ENCODE measurements around the gene TCTA.

TCTA gene

DNA sequence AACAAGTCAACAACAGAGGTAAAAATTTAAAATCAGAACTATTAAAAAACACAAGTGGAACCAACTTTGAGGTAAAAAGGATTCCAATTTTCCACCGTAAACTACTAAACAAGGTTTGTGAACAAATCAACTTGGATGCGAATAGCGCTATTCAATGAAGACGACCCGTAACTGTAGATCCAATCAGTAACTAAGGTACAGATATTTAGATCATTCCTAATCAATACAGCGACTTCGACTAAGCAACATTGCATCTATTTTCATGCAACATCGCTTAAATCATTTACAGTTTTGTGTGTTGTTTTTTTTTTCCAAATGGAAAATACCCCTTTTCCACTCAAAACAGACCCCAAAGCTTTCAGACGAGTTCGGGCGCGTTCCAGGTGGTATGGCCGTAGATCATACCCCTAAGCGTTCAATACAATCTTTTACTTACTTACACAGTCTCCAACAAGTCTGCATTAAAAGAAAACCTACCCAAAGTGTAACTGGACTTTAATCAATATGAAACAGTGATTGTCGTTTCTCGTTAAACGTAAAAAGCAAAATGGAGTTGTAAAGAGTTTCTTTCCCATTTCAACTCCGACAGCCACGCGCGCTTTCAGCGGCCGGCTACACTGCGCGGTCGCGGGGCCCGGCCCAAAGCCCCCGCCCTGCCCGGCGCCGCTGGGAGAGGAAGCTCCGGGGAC, 1.2 kb upstream of the TCTA start:
- no peak for DNase-seq (ENCODE audit: low read depth)

DNA sequence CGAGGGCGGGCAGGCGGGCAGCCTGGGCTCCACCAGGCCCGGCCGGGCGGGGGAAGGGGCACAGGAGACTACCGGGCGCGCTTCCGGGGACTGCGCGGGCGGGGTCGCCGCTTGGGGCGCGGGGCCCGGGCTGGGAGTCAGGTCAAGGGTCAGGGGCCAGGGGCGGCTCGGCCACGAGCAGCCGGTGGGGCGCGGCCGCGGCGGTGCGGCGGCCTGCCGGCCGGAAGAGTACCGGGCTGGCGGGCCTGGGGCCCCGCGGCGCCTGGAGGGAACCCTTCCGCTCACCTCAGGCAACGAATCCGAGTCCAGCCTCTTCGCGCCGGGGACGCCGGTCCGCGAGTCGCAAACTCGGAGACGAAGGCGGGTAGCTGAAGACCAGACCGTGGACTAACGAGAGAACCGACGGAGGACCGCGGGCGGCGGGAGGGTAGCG, 672 bp upstream of the TCTA start:
- no peak for DNase-seq (ENCODE audit: low read depth)

DNA sequence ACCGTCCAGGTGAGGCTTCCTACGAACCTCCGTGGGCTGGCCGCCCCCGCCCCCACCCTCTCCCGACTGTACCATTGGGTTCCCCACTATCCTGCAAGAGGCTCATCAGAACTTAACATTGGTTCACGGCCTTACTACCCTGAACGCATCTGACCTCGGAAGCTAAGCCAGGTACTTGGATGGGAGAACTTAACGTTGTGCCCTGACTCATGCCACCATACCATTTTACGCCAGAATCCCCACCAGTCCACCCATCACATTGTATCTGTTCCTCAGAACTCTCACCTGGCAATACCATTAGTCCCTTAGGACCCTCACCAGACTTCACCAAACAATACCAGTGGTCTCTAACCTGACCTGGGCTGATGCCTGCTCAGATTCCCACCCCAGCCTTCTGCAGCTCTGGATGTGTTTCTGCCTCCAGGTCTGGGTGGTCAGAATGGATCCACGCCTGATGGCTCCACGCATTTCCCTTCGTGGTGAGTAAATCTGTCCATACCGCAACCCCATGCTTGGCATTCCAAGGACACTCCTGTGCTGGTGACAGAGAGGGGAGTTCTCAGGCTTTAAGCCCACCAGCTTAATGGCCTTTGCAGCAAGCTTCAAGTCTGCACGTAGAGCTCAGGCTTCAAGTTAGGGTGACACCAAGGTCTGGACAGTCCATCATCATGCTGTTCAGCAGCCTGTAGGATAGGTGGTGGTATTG, 562 bp downstream of the TCTA start:
- DNase-seq (ENCODE audit: low read depth): no peak

DNA sequence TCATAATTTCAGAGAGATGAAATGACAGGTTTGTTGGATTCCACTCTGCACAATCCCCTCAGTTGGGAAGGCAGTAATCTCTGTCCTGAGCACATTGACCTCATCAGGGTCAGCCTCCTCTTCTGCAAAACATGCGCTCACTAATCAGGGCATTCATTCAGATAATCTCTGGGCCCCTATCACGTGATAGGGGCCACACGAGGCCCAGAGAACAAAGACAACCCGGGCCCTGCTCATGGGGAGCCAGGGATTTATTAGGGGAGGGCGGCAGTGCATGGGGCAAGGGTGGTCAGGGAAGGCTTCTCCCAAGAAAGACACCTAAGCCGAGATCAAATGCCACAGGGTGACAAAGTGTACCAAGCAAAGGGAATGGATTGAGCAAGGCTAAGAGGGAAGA, 1.1 kb downstream of the TCTA start:
- DNase-seq (ENCODE audit: low read depth): no peak

DNA sequence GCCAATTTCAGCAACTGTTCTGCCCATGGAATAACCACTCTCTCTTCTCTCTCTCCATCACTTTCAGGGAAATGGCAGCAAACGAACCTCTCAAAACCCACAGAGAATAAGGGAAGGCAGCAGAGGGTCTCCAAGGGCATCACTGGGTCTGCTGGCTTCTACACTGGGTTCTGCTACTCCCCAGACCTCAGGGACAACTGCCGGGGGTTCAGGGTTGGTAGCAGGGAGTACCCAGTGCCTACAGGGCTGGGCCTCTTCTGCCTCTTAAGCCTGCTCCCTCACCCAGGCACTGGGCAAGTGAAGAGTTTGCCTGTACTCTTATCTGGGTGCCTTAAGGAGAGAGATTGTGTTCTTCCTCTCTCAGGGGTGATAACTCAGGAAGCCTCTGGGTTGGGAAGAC, 2.5 kb downstream of the TCTA start:
- no peak for DNase-seq (ENCODE audit: low read depth)

DNA sequence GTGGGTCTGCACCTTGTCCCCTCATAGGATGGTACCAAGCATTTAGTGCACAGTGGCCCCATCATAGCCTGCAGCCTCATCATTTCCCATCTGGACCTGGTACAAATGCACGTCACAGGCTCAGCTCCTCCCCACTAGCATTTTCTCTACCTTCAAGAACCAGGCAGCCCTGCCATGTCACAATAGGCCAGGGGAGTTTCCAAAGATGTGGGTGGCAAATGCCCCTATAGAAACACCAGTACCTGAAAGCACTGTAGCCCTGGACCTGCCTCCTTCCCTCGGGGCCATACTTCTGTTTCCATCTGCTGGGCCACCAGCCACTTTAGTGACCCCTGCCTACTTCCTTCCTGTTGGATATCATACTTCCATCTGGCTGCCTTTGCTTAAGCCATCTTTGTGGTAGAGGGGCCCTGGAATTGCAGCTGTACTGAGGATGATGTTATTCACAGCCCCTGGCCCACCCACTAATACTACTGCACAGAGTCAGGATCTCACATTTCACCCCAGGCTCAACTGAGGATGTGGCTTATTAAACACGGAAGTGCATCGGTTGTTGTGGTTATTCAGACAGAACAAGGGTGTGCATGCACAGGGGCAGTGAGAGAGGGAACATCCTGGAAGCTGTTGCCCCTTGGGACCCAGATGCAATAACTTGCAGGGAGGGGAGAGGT, 3.8 kb downstream of the TCTA start:
- DNase-seq (ENCODE audit: low read depth): no peak

DNA sequence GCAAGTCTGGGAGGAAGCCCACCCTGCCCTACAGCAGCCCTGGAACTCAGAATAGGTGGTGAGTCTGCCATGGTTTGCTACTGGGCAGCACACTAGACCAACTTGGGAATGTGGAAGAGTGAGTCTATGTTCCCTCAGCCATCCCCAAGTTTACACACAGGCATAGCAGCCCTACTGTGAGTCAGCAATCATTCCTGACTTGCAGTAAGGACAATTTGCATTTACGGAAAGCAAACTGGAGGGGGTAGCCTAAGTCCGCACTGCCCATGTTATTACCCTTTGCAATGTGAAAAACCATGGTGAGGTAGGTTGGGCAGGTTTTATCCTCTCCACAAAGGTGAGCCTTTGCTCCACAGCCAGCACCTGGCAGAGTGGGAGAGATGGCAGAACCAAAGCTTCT, 4.6 kb downstream of the TCTA start:
- DNase-seq (ENCODE audit: low read depth): no peak

DNA sequence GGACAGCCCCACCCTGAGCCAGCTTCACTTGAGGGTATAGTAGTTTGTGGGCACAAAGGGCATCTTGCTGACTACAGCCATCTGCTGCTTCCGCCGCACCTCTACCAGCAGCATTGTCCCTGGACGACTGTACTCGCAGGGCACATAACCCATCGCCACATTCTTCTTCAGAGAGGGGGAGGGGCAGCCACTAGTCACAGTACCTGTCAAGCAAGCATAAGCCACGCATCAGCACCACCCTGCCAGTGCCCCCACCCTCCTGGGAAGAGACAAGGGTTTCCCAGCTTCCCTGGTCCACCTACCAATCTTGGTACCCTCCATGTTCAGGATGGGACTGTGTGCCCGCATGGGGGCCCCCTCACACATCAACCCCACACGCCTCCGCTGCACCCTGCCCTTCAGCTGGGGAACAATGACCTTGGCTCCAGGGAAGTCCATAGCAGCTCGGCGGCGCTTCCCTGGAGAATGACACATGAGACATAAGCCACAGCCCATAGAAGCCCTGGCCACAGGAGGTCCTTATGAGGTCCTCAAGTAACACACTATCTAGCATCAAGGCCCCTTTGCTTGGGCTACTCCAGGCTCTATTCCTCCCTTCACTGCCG, 5.4 kb downstream of the TCTA start:
- DNase-seq (ENCODE audit: low read depth): no peak

DNA sequence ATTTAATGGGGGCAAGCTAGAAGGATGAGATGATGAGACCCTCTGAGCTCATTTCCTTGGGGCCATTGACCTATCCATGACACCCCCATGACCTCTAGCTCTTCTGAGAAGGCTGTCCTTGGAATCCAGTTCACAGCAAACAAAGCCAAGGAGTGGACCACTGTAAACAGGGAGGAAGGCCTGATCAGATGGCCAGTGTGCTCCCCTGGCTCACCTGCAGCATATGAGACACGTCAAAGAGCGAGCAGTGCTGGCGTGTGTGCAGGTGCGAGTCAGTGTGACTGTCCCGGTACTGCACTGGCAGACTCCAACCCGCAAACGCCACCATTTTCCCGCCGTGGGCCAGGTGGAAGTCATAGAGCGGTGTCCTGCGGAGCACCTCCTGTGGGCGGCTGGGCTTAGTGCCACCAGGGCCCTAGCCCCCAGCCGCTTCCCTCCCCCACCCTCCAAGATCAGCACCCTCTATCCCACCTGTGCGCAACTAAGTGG, 9.7 kb downstream of the TCTA start:
- no peak for DNase-seq (ENCODE audit: low read depth)

DNA sequence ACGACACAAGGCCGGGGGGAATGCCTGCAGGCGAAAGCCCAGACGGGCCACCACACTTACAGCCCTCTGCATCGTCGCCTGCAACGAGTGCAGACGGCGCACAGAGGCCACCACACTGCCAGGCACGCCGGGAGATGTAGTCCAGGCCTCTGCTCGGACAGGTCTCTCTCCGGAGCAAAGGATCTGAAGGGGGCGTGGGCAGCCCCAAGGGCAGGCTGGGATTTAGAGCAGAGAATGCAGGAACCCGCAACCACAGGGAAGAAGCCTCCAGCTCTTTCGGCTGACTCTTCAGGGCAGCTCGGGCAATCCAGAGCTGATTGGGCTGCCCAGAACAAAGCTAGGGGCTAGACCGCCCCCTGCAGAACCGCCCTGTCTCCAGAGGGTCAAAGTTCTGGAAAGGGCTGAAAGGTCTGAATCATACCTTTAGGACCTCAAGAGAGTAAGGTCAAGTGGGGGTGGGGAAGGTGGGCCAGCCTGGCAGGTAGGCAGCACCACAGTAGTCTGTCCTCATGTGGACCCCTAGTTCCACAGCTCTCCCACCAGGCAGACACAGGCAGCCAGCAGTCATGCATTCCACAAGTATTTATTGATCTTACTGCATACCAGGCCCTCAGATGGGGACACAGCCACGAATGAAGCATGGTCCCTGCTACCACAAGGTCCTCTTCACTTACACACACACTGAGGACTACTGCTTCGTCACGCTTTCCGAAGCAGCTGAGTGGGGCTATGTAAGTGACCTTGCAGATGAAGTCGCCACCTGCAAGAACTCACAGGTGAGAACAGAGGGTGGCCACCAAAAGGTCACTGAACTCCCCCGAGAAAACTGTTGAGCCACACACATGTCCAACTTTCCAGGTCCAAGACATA, 10.4 kb downstream of the TCTA start, which contains the start of gene AMT:
Gene AMT, minus strand, starts transcription at position 95 of the 870 bp plus-strand sequence. Its CDS starts 23 bp downstream, at position 72.
- no peak for DNase-seq (ENCODE audit: low read depth)

DNA sequence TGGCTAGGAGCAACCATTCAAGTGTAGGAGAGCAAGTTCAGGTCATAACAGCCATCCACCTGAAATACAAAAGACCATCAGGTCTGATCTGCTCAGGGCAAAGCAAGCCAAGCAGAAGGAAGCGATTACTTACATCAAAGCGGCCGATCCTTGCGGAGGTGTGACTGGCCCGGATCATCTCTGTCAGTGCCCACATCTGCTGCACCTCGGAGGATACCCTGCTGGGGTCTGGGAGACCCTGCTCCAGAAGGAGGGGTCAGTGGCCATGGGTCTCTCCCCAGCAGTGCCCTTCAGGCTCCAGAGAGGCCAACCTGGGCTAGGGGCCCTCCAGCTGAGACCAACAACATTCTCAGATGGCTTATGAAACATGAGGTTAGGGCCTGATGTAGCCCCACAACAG, 12.6 kb downstream of the TCTA start:
- no peak for DNase-seq (ENCODE audit: low read depth)

DNA sequence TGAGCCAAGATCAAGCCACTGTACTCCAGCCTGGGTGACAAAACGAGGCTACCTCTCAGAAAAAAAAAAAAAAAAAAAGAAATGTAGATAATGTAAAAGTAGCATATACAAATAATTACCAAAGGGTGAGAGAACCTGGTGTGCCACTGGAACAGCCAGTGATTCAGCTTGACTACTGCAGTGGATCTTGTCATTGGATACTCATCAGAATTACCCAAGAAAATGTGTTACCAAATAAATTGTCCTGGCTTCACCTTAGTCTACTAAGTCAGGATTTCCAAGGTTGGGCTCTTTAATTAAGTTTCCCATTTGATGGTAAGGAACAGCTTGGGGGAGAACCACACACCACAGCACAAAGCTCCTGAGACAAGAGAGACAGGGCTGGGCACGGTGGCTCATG, 15.4 kb downstream of the TCTA start:
- no peak for DNase-seq (ENCODE audit: low read depth)

DNA sequence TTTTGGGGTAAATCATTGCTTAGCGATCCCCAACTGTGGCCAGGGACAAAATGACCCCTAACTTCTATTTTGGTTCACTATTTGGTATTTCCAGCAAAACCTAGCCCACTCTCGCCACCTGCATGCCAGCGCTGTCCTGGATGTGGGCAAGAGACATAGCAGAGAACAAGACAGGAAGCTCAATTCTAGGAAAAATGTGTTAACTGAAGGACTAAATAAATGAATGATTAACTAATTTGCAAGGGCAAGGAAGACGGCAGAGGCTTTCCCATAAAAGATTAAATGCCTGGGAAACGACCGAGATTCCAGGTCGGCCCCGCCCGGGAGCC, 16.5 kb downstream of the TCTA start:
- DNase-seq (ENCODE audit: low read depth): no peak

DNA sequence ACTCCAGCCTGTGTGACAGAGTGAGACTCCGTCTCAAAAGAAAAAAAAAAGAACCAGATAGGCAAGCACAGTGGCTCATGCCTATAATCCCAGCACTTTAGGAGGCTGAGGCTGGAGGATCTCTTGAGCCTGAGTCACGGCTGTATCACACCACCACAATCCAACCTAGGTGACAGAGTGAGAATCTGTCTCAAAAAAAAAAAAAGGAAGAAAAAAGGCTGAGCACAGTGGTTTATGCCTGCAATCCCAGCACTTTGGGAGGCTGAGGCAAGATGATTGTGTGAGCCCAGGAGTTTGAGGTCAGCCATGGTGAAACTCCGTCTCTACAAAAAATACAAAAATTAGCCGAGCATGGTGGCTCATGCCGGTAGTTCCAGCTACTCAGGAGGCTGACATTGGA, 22.5 kb downstream of the TCTA start:
- no peak for DNase-seq (ENCODE audit: low read depth)

DNA sequence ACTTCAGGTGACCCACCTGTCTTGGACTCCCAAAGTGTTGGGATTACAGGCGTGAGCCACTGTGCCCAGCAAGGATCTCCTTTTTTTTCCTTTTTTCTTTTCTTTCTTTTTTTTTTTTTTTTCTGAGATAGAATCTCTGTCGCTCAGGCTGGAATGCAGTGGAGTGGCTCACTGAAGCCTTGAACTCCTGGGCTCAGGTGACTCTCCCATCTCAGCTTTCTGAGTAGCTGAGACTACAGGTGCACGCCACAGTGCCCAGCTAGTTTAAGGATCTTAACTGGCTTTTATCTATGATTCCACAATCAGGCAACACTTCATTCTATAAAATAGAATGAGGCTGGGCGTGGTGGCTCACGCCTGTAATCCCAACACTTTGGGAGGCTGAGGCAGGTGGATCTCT, 33.2 kb downstream of the TCTA start:
- DNase-seq (ENCODE audit: low read depth): no peak

DNA sequence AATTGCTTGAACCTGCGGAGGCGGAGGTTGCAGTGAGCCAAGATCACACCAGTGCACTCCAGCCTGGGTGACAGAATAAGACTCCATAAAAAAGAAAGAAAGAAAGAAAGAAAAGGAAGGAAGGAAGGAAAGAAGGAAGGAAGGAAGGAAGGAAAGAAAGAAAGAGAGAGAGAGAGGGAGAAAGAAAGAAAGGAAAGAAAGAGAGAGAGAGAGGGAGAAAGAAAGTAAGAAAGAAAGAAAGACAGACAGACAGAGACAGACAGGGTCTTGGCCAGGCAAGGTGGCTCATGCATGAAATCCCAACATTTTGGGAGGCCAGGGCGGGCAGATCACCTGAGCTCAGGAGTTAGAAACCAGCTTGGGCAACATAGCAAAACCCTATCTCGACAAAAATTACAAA, 41.4 kb downstream of the TCTA start:
- no peak for DNase-seq (ENCODE audit: low read depth)

DNA sequence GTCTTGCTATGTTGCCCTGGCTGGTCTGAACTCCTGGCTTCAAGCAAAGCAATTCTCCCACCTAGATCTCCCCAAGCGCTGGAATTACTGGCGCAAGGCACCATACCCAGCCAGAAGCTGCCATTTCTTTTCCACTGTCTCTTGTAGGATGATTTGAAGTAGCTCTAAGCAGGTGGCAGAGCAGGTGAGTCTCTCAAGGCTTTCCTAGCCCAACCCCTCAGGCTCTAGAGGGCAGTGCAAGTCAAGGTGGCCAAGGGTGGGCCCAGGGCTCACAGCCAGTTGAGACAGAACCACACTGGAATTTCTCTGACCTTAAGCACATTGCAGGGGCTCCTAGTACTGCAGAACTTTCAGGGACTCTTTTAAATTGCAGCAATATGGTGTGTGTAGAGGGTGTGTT, 42.2 kb downstream of the TCTA start:
- DNase-seq (ENCODE audit: low read depth): no peak

DNA sequence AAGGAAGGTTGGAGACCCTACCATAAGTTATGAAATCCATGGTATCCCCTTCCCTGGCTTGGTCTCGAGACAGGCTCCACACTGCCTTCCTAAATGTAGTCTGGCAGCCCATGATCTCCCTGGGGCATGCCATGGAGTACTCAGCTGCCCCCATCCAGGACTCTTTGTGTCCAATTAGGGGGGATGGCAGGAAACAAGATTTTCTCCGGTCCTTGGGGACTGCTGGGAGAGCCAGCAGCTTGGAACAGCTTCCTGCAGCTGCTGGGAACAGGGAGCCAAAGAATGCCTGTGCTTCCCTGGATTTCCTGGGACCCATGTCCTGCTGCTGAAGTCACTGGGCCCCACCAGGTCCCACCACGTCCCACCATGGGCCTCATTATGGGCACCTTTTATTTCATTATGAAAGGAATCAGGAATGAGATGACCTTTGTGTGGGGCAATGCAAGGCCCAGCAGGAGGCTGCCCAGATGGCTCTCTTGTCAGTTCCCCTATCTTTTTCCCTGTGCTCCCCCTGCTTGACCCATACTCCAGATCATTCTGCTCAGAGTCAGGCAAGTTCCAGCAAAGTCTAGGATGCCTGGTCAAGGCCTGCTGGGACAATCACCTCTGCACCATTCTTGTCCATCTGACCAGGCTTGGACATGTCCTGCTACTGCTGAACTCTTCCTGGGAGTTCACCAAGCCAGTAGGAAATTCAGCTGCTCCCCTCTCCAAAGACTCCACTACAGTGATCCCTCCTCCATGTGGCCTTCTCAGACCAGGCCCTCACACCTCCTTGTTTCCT, 42.9 kb downstream of the TCTA start:
- no peak for DNase-seq (ENCODE audit: low read depth)

DNA sequence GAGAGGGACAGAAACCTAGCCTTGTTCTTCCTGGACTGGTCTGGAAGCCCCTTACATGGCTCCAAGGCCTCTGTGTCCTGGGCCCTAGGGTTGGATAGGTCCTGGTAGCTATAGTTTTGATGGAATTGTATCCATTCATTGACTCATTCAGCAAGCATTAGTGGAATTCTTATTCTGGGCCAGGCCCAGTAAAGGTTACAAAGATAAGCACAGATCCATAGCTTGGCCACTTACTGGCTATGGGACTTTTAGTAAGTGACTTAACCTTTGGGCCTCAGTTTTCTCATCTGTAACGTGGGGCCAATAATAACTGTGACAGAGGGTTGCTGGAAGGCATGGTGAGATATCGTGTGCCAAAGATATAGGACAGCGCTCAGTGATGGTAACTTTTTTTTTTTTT, 44.2 kb downstream of the TCTA start:
- DNase-seq (ENCODE audit: low read depth): no peak

DNA sequence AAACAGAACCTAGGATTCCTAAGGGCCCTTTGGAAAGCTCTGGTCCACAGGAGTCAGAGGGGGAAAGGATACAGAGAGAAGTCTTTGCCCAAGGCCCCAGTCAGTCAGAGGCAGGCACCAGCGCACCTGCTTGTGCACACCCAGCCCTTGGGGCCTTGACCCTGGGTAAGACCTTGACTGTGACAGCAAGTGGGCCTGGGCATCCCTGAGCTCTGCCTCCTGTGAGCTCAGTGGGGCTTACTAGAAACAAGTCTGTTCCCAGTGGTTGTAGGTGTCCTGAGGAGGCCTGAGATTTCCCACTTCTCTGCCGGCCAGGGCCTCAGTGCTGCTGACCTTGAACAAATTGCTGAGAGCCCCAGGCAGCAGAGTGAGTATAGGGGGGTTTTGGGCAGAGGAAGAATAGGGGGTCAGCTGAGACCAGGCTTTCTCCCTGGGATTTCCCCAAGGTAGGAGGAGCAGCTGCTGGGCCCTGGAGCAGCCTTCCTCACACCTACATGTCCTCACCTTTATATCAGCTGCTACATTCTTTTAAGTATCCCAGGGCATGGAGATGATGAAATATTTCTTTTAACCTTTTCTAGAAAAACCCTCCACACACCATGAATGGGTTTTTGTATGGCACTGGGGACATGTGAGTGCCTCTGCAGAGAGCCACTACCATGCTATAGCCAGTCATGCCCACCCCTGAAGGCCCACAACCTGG, 48.1 kb downstream of the TCTA start:
- no peak for DNase-seq (ENCODE audit: low read depth)
